Panc1 (cell line): ENCODE results near the gene TSHZ2.

Source experiments
- CTCF ChIP-seq: fragments of 450-650 bp; IDR thresholded peaks from 2 replicates; pipeline ENCODE4 v1.5.1; 2017; ENCODE audit warnings: mild to moderate bottlenecking
- REST ChIP-seq, 2 experiments: IDR thresholded peaks; 2 replicates each; pipeline ENCODE4 v1.6.1; 2011 to 2012; ENCODE audit warnings: low read depth in 2 of 2, control low read depth in 1 of 2, low read length in 1 of 2, mild to moderate bottlenecking in 1 of 2, moderate library complexity in 1 of 2; ENCODE audit not compliant: insufficient read depth in 1 of 2

- TF ChIP-seq CTCF, result no peak
- no peak for TF ChIP-seq REST (IDR thresholded peaks at IDR 0.05; ENCODE audit: insufficient read depth in 1 of 2, low read depth in 2 of 2, low read length in 1 of 2)
Measured at GRCh38 chr20:53146201-53146891, 174.2 kb downstream of the TSHZ2 start.
